Rectal smooth muscle tissue (tissue), 1 donor: Measurements from ENCODE around the gene DNTTIP2.
"Not testable (repeated sequence)": the region's sequence is repeated elsewhere in the genome, so short reads cannot be mapped to it uniquely, and the experiment has no call there.

Experiments used
- H3K27ac ChIP-seq: one replicate; pipeline ENCODE4 v1.7.0; 2013; ENCODE audit warnings: low read depth, low read length, inconsistent platforms
- H3K27me3 ChIP-seq: one replicate; pipeline ENCODE4 v1.7.0; 2013; ENCODE audit warnings: low read length; ENCODE audit not compliant: control insufficient read depth, insufficient read depth
- H3K36me3 ChIP-seq: one replicate; pipeline ENCODE4 v1.7.0; 2013; ENCODE audit warnings: low read length; ENCODE audit not compliant: control insufficient read depth, insufficient read depth
- H3K4me1 ChIP-seq: one replicate; pipeline ENCODE4 v1.7.0; 2013; ENCODE audit warnings: low read length; ENCODE audit not compliant: control insufficient read depth, insufficient read depth
- H3K4me3 ChIP-seq: one replicate; pipeline ENCODE4 v1.7.0; 2013; ENCODE audit warnings: low read length
- H3K9ac ChIP-seq: one replicate; pipeline ENCODE4 v1.7.0; 2013; ENCODE audit warnings: low read length

The DNTTIP2 gene, protein sequence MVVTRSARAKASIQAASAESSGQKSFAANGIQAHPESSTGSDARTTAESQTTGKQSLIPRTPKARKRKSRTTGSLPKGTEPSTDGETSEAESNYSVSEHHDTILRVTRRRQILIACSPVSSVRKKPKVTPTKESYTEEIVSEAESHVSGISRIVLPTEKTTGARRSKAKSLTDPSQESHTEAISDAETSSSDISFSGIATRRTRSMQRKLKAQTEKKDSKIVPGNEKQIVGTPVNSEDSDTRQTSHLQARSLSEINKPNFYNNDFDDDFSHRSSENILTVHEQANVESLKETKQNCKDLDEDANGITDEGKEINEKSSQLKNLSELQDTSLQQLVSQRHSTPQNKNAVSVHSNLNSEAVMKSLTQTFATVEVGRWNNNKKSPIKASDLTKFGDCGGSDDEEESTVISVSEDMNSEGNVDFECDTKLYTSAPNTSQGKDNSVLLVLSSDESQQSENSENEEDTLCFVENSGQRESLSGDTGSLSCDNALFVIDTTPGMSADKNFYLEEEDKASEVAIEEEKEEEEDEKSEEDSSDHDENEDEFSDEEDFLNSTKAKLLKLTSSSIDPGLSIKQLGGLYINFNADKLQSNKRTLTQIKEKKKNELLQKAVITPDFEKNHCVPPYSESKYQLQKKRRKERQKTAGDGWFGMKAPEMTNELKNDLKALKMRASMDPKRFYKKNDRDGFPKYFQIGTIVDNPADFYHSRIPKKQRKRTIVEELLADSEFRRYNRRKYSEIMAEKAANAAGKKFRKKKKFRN

DNA sequence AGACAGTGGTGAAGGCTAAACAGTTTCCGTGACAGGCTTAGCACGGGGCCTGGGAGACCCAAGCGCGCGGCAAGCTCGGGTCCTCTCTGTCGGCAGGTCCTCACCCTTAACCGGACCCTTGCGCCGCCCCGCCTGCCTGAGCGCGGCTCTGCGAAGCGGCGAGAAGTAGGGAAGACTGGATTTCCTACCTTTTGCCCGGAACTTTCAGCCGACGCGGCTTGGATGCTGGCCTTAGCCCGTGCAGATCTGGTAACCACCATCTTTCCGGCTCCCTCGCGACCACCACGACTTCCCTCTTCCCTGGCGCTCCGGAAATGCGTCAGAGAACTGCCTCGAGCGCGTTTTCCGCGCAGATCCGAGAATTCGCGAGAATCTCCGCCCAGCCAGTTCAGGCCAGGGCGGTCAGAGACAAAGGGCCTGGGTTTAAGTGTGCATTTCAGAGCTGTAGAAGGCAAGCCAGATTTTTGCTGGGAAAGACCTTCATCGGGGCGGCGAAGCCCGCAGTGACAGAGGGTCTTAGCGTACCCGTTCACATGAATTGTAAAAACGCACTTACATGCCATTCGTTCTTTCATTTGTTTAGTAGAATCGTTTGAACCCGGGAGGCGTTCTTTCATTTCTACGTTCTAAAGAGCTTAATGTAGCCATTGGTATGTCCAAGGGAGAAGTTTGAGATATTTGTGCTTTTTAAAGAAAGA lies at the start of gene DNTTIP2:
TSS of gene DNTTIP2 (minus strand) at position 318 of the 698 bp plus-strand sequence. CDS start at position 260, 58 bp downstream.
- no peaks in the 10 kb centered on the region for H3K27me3 ChIP-seq
- peaks cover 19% of the 10 kb centered on the region for H3K36me3 ChIP-seq
- peaks cover 2% of the 10 kb centered on the region for H3K4me1 ChIP-seq
- H3K4me3 ChIP-seq: peak within 1 kb of the TSS; percentile 98
- H3K27ac ChIP-seq: peak within 1 kb of the TSS; percentile 97
- peak within 1 kb of the TSS; percentile 95 for H3K9ac ChIP-seq

DNA sequence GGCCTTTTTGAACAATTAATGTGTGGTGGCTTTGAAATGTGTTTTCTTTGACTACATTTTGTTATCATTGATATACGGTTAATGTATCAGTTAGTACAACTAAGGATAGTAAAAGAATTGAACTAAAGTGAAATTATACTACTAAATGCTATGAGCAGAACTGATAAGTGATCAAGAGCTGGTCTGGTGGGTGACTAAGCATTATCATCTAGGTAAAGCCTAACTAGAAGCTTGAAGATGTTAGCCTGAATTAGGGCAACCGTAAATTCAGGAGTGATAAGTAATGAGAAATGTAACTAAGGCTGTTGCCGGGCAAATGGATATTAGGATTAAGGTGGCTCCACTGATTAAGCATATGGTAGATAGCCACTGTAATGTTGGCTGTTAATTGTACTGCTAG lies 46.2 kb upstream of the DNTTIP2 start:
- Histone ChIP-seq H3K4me3 (no peak overlapping the region), H3K36me3 (no peaks in the 10 kb centered on the region), H3K27me3 (no peaks in the 10 kb centered on the region), H3K9ac (no peak overlapping the region), H3K27ac (no peak overlapping the region), H3K4me1 (no peaks in the 10 kb centered on the region)

DNA sequence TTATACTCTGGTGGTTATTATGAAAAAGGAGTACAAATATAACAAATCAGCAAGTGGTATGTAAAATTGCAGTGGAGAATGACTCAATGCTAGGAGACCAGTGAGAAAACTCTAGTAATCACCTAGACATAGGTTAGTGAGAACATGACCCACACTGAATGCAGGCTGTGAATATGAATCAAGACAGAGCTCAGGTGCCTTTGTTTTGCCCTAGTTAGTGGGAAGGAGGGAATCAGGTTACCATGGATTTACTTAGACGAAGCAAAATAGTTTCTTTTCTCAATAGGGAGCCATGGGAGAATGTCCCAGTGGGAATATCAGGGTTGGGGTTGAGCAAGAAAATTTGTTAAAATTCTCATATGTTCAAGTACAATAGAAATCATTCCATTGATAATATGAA lies 40.8 kb upstream of the DNTTIP2 start:
- no peak overlapping the region for H3K4me3 ChIP-seq
- no peak overlapping the region for H3K27ac ChIP-seq
- no peaks in the 10 kb centered on the region for H3K36me3 ChIP-seq
- H3K4me1 ChIP-seq: no peaks in the 10 kb centered on the region
- H3K27me3 ChIP-seq: no peaks in the 10 kb centered on the region
- no peak overlapping the region for H3K9ac ChIP-seq

DNA sequence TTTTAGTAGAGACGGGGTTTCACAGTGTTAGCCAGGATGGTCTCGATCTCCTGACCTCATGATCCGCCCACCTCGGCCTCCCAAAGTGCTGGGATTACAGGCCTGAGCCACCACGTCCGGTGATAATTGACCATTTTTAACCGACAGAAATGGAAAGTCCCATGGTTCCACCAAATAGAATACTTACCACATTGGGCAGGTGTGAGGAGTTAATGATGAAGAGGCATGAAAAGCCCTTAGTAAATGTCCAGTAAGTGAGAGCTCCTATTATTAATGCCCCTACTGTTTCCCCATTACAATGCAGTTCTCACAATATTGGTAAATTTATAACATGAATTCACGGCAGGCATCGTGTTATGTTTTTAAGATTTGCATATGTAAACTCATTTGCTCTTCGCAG lies 38.3 kb upstream of the DNTTIP2 start:
- Histone ChIP-seq H3K27me3 (no peaks in the 10 kb centered on the region), H3K9ac (no peak overlapping the region), H3K27ac (no peak overlapping the region), H3K4me1 (no peaks in the 10 kb centered on the region), H3K4me3 (no peak overlapping the region), H3K36me3 (no peaks in the 10 kb centered on the region)

DNA sequence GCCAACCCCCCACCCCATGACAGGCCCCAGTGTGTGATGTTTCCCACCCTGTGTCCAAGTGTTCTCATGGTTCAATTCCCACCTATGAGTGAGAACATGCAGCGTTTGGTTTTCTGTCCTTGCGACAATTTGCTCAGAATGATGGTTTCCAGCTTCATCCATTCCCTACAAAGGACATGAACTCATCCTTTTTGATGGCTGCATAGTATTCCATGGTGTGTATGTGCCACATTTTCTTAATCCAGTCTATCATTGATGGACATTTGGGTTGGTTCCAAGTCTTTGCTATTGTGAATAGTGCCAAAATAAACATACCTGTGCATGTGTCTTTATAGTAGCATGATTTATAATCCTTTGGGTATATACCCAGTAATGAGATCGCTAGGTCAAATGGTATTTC lies 31.9 kb upstream of the DNTTIP2 start:
- not testable (repeated sequence) for H3K4me1 ChIP-seq, H3K36me3 ChIP-seq, H3K27me3 ChIP-seq, H3K4me3 ChIP-seq, H3K27ac ChIP-seq, H3K9ac ChIP-seq

DNA sequence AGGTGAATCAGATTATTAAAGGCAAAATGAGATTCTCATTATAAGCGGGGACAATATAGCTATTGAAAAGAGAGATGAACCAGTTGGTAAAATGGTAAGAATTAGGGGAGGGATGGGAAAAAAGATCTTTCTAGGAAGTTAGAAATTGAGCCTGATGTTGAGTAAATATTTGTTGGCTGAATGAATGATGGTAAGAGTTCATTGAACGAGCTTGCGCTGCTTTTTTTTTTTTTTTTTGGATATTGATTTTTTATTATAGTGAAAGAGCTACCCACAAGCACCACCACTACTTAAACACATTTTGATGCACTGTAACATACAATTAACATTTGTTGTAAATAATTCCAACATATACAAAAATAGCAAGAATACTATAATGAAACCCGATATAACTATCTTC lies 31.3 kb upstream of the DNTTIP2 start:
- no peak overlapping the region for H3K4me3 ChIP-seq
- H3K36me3 ChIP-seq: no peaks in the 10 kb centered on the region
- H3K27ac ChIP-seq: peak overlapping the region; percentile 70
- H3K4me1 ChIP-seq: no peaks in the 10 kb centered on the region
- H3K9ac ChIP-seq: no peak overlapping the region
- no peaks in the 10 kb centered on the region for H3K27me3 ChIP-seq

DNA sequence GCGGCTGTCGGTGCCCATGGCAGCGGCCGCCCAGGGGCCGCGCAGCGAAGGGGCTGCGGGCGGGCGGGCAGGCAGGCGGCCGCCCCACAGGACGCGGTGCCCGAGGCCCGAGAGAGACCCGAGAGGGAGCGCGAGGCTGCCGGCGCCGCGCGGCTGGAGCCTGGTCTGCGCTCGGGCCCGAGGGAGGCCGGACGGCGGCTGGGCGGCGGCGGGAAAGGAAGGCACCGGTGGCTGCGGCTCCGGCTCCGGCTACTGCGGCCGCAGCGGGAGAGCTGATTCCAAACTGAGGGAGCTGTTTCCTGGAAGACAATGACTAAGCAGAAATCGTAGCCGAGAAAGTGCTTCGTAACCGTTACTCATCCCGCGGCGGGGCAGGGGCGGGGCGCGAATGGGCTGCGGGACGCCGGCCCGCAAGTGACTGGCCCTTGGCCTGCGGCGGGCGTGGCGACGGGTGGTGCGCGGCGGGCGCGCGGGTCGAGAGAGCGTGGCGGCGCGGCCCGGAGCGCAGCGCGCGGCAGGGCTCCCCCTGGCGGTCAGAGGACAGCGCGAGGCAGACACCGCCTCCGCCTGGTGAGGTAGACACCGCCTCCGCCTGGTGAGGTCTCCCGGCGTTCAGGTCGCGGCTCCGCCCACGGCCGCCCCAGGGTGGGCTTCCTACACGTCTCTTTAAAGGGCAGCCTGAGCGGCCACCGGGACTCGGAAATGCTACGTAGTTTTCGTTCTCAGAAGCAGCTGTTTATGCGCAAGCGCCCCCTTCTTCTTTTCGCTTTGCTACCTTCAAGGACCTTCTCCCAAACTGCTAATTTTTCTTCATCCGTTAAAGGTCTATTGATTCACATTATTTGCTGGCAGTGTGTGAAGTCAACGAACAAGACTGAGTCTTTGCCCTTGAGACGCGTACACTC lies 30.4 kb upstream of the DNTTIP2 start, which contains the start of gene GCLM:
TSS of gene GCLM (minus strand) at position 285 of the 905 bp plus-strand sequence. CDS start at position 18, 267 bp downstream.
- H3K27ac ChIP-seq: peak within 1 kb of the TSS; percentile 70
- H3K9ac ChIP-seq: peak within 1 kb of the TSS; percentile 39
- no peaks in the 10 kb centered on the region for H3K27me3 ChIP-seq
- H3K4me3 ChIP-seq: peak within 1 kb of the TSS; percentile 82
- no peaks in the 10 kb centered on the region for H3K4me1 ChIP-seq
- no peaks in the 10 kb centered on the region for H3K36me3 ChIP-seq

DNA sequence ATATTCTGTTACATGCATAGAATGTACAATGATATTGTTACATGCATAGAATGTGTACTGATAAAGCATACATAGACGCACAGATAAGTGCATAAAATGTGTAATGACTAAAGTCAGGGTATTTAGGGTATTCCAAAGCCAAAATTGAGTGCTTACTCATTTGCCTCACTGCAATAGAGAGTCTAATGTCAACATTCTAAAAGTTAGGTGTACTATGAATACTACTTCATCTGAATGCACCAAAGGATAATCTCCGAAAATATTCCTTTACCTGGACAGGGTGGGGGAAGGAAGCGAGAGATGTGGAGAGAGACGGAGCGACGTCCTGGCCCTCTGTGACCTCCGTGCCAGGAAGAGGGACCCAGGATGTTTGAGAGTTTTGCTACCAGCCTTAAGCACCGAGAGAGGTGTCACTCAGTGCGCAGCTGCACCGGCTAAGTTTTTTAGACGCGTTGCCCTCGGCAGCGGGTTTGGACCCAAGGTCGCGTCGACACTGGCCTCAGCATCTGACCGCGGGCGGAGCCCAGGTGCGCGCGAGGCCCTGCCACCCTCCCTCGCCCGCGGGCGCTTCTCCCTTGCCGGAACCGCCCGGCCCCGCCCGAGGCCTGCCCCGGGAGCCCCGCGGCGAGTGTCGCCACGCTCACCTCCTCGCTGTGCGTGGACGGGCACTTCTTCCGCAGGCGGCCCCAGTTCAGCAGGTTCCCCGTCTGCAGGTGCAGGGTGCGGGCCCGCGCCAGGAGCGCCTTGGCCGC lies 29.6 kb upstream of the DNTTIP2 start:
- H3K4me3 ChIP-seq: peak overlapping the region; percentile 82
- peak overlapping the region; percentile 59 for H3K27ac ChIP-seq

DNA sequence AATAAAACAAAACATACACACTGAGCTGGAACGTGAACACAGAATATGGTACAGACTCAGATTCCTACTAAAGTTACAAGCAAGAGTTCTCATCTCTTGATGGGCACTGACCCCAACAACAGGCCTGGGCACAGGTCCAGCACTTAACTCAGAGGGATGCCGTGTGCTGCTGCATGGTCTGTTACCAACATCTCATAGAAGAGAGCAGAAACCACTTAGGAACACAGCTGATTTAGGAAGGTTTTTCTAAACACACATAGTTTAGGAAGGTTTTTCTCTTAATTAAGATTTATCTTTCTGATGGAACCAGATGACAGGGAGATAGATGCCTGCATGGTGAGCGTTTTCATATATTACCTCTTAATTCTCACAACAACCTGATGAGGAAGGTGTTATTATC lies 28.7 kb upstream of the DNTTIP2 start:
- no peak overlapping the region for H3K9ac ChIP-seq
- no peak overlapping the region for H3K27ac ChIP-seq
- no peaks in the 10 kb centered on the region for H3K27me3 ChIP-seq
- H3K36me3 ChIP-seq: no peaks in the 10 kb centered on the region
- H3K4me3 ChIP-seq: no peak overlapping the region
- no peaks in the 10 kb centered on the region for H3K4me1 ChIP-seq

More for the DNA sequence above, 29.6 kb upstream of the DNTTIP2 start:
- Histone ChIP-seq H3K27me3 (no peaks in the 10 kb centered on the region), H3K36me3 (no peaks in the 10 kb centered on the region), H3K9ac (peak overlapping the region; percentile 39), H3K4me1 (no peaks in the 10 kb centered on the region)

DNA sequence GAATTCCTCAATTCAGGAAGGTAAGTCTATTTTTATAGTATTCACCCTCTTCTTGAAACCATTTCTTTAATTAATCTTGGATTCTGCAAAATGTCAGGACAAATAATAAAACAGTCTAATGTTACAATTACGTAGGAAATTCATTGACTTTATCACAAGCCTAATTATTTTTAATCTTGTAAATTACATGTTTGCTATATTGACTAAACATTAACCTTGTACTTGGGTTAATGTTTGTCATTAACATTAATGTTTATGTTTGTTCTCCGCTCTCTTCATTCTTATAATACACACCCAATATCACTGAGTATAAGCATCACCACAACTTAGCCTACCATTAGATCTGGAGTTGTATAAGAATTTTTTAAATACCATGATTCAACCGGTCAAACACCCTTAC lies 27.5 kb upstream of the DNTTIP2 start:
- Histone ChIP-seq H3K27ac (no peak overlapping the region), H3K4me1 (no peaks in the 10 kb centered on the region)

DNA sequence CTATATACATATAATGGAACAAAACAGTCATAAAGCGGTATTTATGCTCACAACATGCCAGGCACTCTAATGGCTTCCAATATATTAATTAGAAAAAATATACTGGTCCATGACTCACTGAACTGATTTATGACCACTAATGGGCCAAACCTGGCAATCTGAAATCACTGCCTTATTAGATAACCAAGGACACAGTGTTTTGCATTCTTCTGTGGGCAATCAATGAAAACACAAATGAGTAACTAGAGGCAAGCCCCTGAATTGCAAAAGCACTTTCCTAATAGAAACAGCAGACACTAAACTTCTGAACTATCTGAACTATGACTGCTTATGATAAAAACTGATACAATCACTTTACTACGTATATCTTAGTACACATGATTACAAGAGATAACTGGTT lies 26.7 kb upstream of the DNTTIP2 start:
- no peak overlapping the region for H3K27ac ChIP-seq
- no peaks in the 10 kb centered on the region for H3K27me3 ChIP-seq
- H3K4me3 ChIP-seq: no peak overlapping the region
- no peak overlapping the region for H3K9ac ChIP-seq
- no peaks in the 10 kb centered on the region for H3K4me1 ChIP-seq
- no peaks in the 10 kb centered on the region for H3K36me3 ChIP-seq

More for the DNA sequence above, 27.5 kb upstream of the DNTTIP2 start:
- Histone ChIP-seq H3K36me3 (no peaks in the 10 kb centered on the region), H3K9ac (no peak overlapping the region), H3K4me3 (no peak overlapping the region), H3K27me3 (no peaks in the 10 kb centered on the region)
